Mesenteric fat pad (tissue), 1 donor: Measurements from ENCODE around the gene P4HB. TPM values are rescaled to one million over a fixed set of nuclear protein-coding genes. Genes with fewer than 3 reads are reported as not detected.

ENCODE experiments used
- DNase-seq: peaks from one replicate; pipeline ENCODE4 v3.0.0-alpha.2; 2020; ENCODE audit warnings: low spot score
- total RNA-seq: library from RNA; stranded (reverse); fragmentation: NEBNext Ultra II Directional; extraction: Animal tissue kit (Norgen Biotek cat#: 25700); gene quantifications from one replicate; pipeline ENCODE4 v1.2.1, GENCODE V29; 2021
- donor health status: DM: yes; HTN: yes; CAD: no.

The P4HB gene
- total RNA-seq, 1 donor from 2014 or later, result 575 TPM

GRCh38 chr17:81898029-81898866 is 37.9 kb upstream of the P4HB start:
- no peak for DNase-seq

- DNase-seq, result no peak
These were observed 35.1 kb upstream of the P4HB start for GRCh38 chr17:81895400-81895799.

DNA sequence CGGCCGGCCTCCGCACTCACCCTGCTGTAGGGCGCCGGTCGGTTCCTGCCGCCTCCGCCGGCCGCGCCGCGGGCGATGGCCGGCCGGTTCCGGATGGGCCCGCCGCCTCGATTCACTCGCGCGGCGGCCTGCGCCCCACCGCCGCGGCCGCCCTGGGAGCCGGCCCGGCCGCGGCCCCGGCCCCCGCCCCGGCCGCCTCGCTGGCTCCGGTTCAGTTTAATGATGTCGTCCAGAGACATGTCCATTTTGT is 30.9 kb upstream of the P4HB start:
- no peak for DNase-seq

DNA sequence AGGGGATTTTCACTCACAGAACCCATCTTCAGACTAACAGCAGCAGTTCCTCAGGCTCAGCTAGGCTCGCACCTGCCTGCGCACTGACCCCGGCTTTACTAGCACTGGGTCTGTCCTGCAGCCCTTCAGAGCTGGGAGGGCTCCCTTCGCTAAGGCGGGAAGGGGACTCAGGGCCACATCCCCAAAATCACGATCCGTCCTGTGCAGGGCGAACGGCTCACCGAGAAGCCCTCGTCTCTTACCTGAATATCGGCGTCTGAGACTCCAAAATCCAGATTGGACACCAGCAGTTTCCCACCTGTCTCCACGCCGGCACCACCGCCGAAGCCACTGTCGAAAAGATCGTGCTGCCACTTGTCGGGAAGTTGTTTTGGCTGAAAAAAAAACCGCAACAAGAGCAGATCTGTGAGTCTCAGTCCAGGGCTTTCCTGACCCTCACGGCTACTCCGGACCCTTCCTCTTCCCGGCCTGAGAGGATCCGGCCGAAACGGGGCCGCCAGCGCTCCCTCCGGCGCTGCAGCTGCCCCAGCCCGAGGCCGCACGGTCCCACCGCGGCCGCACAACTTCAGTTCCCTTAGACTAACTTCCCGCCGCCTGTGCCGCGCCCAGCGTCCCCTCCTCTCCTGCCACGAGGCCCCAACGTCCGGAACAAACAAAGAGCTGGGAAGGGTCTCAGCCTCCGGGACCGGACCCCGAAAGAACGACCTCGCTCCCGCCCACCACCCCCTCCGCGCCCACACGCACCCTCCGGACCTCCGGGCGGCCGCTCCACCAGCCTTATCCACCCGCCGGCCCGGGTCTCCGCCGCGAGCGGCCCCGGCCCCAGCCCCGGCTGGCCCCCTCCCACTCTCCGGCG is 30.3 kb upstream of the P4HB start:
- no peak for DNase-seq

GRCh38 chr17:81889602-81890001 is 29.3 kb upstream of the P4HB start:
- DNase-seq, result no peak

GRCh38 chr17:81888988-81889595 is 28.8 kb upstream of the P4HB start:
- no peak for DNase-seq

- DNase-seq, result no peak
These were observed 28.0 kb upstream of the P4HB start for GRCh38 chr17:81888105-81888987.

- no peak for DNase-seq
These were observed 25.7 kb upstream of the P4HB start for GRCh38 chr17:81885869-81886548.

DNA sequence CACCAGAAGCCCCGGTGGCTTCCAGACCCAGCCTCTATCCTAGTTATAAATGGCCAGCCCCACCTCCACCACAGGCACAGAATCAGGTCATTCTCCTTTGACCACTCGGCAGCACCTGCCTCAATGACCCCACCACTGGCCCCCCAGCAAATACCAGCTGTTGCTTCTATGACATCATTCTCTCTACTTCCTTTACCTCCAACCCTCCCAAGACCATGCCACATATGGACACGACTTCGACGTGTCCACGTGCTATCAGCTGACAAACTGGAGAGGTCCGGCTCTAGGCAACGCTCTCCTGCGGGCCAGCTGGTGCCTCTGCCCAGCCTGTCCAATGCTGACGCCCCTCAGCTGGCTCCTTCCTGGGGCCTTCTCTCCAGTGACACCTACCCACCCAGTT is 25.1 kb upstream of the P4HB start:
- no peak for DNase-seq

- no peak for DNase-seq
These were observed 24.6 kb upstream of the P4HB start for GRCh38 chr17:81884968-81885367.

- DNase-seq, result no peak
These were observed 24.2 kb upstream of the P4HB start for GRCh38 chr17:81884520-81884919.

DNA sequence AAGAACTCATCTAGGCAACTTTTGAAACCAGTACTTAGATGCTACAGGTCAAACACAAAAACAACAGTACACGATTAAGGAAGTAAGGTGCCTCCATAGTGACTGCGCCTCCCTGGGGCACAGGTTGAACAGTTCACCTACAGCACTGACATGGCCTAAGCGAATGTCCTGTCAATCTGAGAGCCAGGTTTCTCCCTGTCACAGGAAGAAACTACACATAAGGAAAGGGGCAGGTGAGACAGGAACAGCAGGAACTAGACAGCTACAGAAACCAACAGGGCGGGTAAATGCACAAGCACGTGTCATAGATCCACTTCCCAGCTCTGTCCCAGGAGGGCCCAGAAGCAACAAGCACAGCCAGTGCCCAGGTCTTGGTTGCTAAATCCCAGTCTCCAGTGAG is 18.8 kb upstream of the P4HB start:
- DNase-seq, result no peak

- DNase-seq, result no peak
These were observed 18.0 kb upstream of the P4HB start for GRCh38 chr17:81878294-81878693.

DNA sequence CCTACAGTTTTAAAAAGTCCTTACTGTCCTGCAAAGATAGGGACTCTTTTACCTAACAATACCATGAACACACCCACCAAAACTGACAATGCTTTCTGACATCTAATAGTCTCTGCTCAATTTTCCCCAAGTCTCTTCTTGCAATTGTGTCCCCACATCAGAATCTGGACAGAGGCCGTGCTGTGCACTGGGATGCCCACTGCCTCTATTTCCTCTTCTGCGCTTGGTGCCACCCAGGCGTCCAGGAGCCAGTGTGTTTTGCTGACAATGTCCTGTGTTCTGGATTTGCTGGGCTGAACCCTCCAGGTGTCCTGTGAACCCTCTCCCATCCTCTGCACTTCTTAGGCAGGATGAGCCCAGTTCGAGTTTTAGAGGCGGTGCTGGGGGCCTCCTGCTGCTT is 17.2 kb upstream of the P4HB start:
- DNase-seq, result no peak

DNA sequence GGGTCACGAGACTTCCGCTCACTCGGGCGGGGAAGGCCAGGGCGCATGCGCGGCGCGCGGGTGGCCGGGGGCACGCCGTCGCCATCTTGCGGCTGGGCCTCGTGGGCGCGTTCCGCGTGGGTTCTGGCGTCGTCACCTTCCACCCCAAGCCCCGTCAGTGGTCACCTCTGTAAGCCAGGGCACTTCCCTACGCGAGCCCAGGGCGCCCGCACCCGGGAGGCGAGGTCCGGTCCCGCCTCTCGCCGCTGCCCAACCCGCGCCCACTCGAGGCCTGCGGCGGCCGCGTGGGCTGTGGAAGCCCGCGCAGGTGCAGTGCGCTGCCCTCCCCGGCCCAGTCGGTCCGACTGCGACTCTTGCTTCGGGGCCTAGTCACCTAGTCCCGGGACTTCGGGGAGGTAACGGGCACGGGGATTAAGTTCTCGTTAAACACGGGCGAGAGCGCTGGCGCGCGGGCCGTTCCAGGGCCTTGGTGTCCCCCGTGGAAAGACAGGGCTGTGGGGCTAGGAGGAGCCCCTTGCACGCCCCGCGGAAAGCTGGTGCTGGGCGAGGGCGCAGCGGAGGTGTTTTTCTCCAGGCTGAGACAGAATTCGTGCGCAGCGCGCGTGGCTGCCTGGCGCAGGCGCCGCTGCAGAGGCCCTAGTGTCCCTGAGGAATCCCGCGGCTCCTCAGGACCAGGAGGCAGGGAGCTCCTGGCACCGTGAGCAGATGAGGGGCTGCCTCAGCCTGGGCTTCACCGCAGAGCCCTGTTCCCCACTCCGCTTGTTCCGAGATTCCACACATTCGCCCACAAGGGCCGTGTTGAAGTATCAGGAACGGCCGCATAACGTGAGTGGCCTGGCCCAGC is 11.3 kb upstream of the P4HB start:
- DNase-seq, result peak; percentile 99

DNA sequence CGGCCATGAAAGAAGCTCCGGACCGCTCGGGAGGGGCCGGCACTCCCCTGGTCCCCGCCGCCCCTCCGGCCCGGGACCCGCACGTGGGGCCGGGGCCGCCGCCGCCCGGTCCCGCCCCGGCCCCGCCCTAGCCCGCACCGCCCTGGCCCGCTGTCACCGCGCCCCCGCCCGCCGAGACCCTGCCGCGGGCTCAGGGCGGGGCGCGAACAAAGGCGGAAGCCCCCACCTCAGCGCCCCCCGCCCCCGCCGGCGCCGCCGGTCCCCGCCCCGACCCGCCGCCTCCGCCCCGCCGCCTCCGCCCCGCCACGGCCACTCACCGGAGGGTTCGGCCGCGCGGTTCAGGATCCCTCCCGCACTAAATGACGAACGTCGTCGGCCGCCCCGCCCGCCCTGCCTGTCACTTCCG is 10.6 kb upstream of the P4HB start, which contains the start of gene ARHGDIA:
Gene ARHGDIA (minus strand): TSS at position 357 of the 406 bp plus-strand sequence. CDS start 1,407 bp downstream, outside the sequence.
- DNase-seq, result no peak

DNA sequence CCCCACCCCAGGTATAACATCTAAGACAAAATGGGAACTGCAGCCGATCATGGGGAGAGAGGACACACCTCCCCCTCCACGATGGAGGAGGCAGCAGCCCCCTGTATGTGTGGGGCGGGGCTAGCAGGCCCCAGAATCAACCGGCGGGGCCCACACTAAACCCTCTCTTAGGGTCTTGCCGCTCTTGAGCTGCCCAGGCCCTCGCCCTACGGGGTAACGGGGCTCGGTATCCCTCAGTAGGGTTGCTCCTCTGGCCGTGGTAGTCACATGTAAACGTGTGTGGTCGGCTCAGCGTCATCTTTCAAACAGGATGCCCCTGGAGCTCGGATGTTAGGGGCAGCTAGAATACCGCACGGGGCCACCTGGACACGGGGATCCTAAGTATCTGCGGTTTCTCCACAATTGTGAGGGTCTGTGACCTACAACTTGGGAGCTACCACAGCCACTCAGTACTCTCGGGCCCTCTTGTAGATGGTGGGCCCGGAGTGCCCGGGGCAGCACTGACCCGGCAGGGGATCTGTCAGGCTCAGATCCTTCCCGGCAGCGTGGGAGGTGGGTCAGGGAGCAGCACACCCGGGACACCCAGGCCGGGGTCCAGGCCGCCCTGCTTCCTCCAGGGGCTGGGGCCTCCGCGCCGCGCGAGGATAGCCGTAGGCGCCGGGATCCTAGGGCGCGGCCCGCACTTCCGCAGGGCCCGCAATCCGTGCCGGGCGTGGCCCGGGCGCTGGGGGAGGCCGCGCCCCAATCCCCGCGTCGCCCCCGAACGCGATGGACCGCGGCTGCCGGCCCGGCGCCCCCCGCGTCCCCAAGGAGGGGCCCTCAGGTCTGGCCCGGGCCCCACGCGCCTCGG is 10.0 kb upstream of the P4HB start:
- no peak for DNase-seq

DNA sequence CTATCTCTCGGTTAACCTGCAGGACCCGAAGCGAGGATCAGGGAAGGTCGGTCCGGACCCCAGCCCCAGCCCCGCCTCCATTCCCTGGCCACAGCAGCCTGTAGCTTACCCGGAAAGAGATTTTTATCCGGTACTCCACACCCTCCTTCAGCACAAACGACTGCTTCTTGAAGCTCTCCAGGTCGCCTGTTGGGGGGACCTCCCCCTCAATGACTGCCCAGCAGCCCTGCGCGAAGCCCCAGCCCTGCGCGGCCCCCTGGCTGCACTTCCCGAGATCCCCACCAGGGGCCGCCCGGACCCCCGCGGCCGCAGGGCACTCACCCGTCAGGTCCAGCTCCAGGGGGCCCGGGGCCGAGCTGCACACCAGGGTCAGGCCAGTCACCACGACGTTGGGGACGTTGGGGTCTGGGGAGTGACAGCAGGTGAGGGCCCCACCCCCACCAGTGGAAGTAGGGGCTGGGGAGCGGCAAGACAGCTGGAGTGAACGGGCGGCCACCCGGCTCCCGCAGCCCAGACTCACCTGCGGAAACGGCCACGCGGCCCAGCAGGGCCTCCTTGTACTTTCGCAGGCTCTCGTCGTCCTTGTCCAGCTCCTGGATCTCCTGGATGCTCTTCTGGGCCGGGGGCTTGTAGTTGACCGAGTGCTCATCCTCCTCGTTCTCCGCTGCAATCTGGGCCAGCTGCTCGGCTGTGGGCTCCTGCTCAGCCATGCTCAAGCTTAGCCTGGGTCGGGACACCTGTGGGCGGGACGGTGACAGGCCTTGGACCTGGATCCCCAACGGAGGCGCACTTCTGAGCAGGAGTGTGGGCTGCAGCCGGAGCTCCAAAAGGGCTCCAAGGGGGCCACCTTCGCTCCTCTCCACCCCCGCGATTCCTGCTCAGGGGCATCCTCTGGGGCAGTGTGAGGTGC is 9.1 kb upstream of the P4HB start:
- no peak for DNase-seq
